Measurements from ENCODE around the gene BMP4.

The BMP4 gene

GRCh38 chr14:53946404-53947093 lies 10.1 kb downstream of the BMP4 start:
- no peak for DNase-seq (ENCODE audit: low read depth, low spot score)

- DNase-seq (ENCODE audit: low read depth, low spot score): no peak
Measured at GRCh38 chr14:53946071-53946403, 10.6 kb downstream of the BMP4 start.

GRCh38 chr14:53943751-53944083 lies 12.9 kb downstream of the BMP4 start:
- DNase-seq (ENCODE audit: low read depth, low spot score): no peak

- DNase-seq (ENCODE audit: low read depth, low spot score): no peak
Measured at GRCh38 chr14:53942970-53943750, 13.5 kb downstream of the BMP4 start.

GRCh38 chr14:53938136-53938837 lies 18.3 kb downstream of the BMP4 start:
- DNase-seq (ENCODE audit: low read depth, low spot score): no peak

GRCh38 chr14:53934778-53935414 lies 21.7 kb downstream of the BMP4 start:
- no peak for DNase-seq (ENCODE audit: low read depth, low spot score)

- DNase-seq (ENCODE audit: low read depth, low spot score): no peak
Measured at GRCh38 chr14:53932966-53933365, 23.7 kb downstream of the BMP4 start.

- DNase-seq (ENCODE audit: low read depth, low spot score): no peak
Measured at GRCh38 chr14:53929871-53930715, 26.5 kb downstream of the BMP4 start.

- DNase-seq (ENCODE audit: low read depth, low spot score): no peak
Measured at GRCh38 chr14:53927171-53927570, 29.5 kb downstream of the BMP4 start.

- no peak for DNase-seq (ENCODE audit: low read depth, low spot score)
Measured at GRCh38 chr14:53925201-53925766, 31.3 kb downstream of the BMP4 start.

- peak; percentile 5 for DNase-seq (ENCODE audit: low read depth, low spot score)
Measured at GRCh38 chr14:53924753-53925152, 31.9 kb downstream of the BMP4 start.

GRCh38 chr14:53921027-53921426 lies 35.6 kb downstream of the BMP4 start:
- no peak for DNase-seq (ENCODE audit: low read depth, low spot score)

GRCh38 chr14:53916239-53916638 lies 40.4 kb downstream of the BMP4 start:
- DNase-seq (ENCODE audit: low read depth, low spot score): no peak

- DNase-seq (ENCODE audit: low read depth, low spot score): no peak
Measured at GRCh38 chr14:53915364-53916014, 41.1 kb downstream of the BMP4 start.

GRCh38 chr14:53912021-53912420 lies 44.6 kb downstream of the BMP4 start:
- DNase-seq (ENCODE audit: low read depth, low spot score): no peak

- no peak for DNase-seq (ENCODE audit: low read depth, low spot score)
Measured at GRCh38 chr14:53908416-53908815, 48.2 kb downstream of the BMP4 start.

GRCh38 chr14:53902307-53902706 lies 54.3 kb downstream of the BMP4 start:
- no peak for DNase-seq (ENCODE audit: low read depth, low spot score)

- no peak for DNase-seq (ENCODE audit: low read depth, low spot score)
Measured at GRCh38 chr14:53900499-53900898, 56.1 kb downstream of the BMP4 start.
